ENCODE results near the gene SLC66A1.

Gene SLC66A1

GRCh38 chr1:19373211-19374082, 61.3 kb downstream of the SLC66A1 start:
- TF ChIP-seq TAF1 (IDR thresholded peaks at IDR 0.05; ENCODE audit: borderline replicate concordance, insufficient read depth, low read length) (no peak), POLR2AphosphoS5 (IDR thresholded peaks at IDR 0.05; ENCODE audit: low read depth, low read length) (no peak), SIN3A (IDR thresholded peaks at IDR 0.05; ENCODE audit: borderline replicate concordance, insufficient read depth, low read length) (no peak), FOXP2 (optimal IDR thresholded peaks at IDR 0.05; ENCODE audit: borderline replicate concordance, extremely low read depth, extremely low read length, insufficient read depth) (no peak)
- TF ChIP-seq, protein P1, sequence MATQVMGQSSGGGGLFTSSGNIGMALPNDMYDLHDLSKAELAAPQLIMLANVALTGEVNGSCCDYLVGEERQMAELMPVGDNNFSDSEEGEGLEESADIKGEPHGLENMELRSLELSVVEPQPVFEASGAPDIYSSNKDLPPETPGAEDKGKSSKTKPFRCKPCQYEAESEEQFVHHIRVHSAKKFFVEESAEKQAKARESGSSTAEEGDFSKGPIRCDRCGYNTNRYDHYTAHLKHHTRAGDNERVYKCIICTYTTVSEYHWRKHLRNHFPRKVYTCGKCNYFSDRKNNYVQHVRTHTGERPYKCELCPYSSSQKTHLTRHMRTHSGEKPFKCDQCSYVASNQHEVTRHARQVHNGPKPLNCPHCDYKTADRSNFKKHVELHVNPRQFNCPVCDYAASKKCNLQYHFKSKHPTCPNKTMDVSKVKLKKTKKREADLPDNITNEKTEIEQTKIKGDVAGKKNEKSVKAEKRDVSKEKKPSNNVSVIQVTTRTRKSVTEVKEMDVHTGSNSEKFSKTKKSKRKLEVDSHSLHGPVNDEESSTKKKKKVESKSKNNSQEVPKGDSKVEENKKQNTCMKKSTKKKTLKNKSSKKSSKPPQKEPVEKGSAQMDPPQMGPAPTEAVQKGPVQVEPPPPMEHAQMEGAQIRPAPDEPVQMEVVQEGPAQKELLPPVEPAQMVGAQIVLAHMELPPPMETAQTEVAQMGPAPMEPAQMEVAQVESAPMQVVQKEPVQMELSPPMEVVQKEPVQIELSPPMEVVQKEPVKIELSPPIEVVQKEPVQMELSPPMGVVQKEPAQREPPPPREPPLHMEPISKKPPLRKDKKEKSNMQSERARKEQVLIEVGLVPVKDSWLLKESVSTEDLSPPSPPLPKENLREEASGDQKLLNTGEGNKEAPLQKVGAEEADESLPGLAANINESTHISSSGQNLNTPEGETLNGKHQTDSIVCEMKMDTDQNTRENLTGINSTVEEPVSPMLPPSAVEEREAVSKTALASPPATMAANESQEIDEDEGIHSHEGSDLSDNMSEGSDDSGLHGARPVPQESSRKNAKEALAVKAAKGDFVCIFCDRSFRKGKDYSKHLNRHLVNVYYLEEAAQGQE (IDR thresholded peaks at IDR 0.05; ENCODE audit: insufficient read depth in 1 of 2, low read depth in 2 of 2, low read length in 2 of 2): no peak

GRCh38 chr1:19374083-19374801, 62.1 kb downstream of the SLC66A1 start:
- TF ChIP-seq, protein P1 (IDR thresholded peaks at IDR 0.05; ENCODE audit: insufficient read depth in 1 of 2, low read depth in 2 of 2, low read length in 2 of 2): no peak
- no peak for TF ChIP-seq TAF1 (IDR thresholded peaks at IDR 0.05; ENCODE audit: borderline replicate concordance, insufficient read depth, low read length)
- no peak for TF ChIP-seq FOXP2 (optimal IDR thresholded peaks at IDR 0.05; ENCODE audit: borderline replicate concordance, extremely low read depth, extremely low read length, insufficient read depth)
- TF ChIP-seq POLR2AphosphoS5 (IDR thresholded peaks at IDR 0.05; ENCODE audit: low read depth, low read length): no peak
- no peak for TF ChIP-seq SIN3A (IDR thresholded peaks at IDR 0.05; ENCODE audit: borderline replicate concordance, insufficient read depth, low read length)

DNA sequence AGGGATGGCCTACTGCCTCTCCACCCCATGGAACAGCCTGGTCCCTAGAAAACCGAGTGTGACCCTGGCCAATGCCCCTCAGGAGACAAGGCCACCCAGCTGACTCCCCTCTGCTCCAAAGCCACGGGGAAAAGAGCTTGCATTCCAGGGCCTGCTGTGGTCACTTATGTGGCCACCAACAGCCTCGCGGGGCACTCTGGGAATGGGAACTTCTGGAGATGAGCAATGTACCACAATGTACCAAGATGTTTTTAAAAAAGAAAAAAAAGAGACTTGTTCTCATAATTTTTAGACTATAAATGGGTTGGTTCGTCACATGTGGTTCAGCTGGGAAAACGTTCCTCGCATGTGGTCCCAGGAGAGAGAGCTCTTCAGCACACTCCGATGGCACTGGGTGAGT, 62.8 kb downstream of the SLC66A1 start:
- TF ChIP-seq POLR2AphosphoS5 (IDR thresholded peaks at IDR 0.05; ENCODE audit: low read depth, low read length) (no peak), SIN3A (IDR thresholded peaks at IDR 0.05; ENCODE audit: borderline replicate concordance, insufficient read depth, low read length) (no peak), FOXP2 (optimal IDR thresholded peaks at IDR 0.05; ENCODE audit: borderline replicate concordance, extremely low read depth, extremely low read length, insufficient read depth) (no peak), TAF1 (IDR thresholded peaks at IDR 0.05; ENCODE audit: borderline replicate concordance, insufficient read depth, low read length) (no peak)
- TF ChIP-seq, protein P1 (IDR thresholded peaks at IDR 0.05; ENCODE audit: insufficient read depth in 1 of 2, low read depth in 2 of 2, low read length in 2 of 2): no peak

- TF ChIP-seq, protein P1 (IDR thresholded peaks at IDR 0.05; ENCODE audit: insufficient read depth in 1 of 2, low read depth in 2 of 2, low read length in 2 of 2): no peak
- TF ChIP-seq SIN3A (IDR thresholded peaks at IDR 0.05; ENCODE audit: borderline replicate concordance, insufficient read depth, low read length) (no peak), POLR2AphosphoS5 (IDR thresholded peaks at IDR 0.05; ENCODE audit: low read depth, low read length) (no peak)
These were observed 63.7 kb downstream of the SLC66A1 start for GRCh38 chr1:19375631-19376400.
